ENCODE results near the gene LRRC8C.
"Not testable (repeated sequence)": the region's sequence is repeated elsewhere in the genome, so short reads cannot be mapped to it uniquely, and the experiment has no call there.

Gene LRRC8C

GRCh38 chr1:89704014-89704413 is 71.1 kb downstream of the LRRC8C start:
- no peak for DNase-seq (ENCODE audit: low read depth)

GRCh38 chr1:89704885-89705284 is 72.0 kb downstream of the LRRC8C start:
- not testable (repeated sequence) for DNase-seq (ENCODE audit: low read depth)

- no peak for DNase-seq (ENCODE audit: low read depth)
Measured at GRCh38 chr1:89705901-89706699, 73.2 kb downstream of the LRRC8C start.

GRCh38 chr1:89706700-89707012 is 73.7 kb downstream of the LRRC8C start:
- no peak for DNase-seq (ENCODE audit: low read depth)

GRCh38 chr1:89708751-89709375 is 75.9 kb downstream of the LRRC8C start:
- DNase-seq (ENCODE audit: low read depth) = no peak

- DNase-seq (ENCODE audit: low read depth) = no peak
Measured at GRCh38 chr1:89710498-89711139, 77.7 kb downstream of the LRRC8C start.

GRCh38 chr1:89711140-89711778 is 78.3 kb downstream of the LRRC8C start:
- DNase-seq (ENCODE audit: low read depth) = no peak

GRCh38 chr1:89712420-89712819 is 79.5 kb downstream of the LRRC8C start:
- DNase-seq (ENCODE audit: low read depth) = no peak

- DNase-seq (ENCODE audit: low read depth) = no peak
Measured at GRCh38 chr1:89715677-89716076, 82.8 kb downstream of the LRRC8C start.

GRCh38 chr1:89719502-89720306 is 86.8 kb downstream of the LRRC8C start:
- no peak for DNase-seq (ENCODE audit: low read depth)

- DNase-seq (ENCODE audit: low read depth) = no peak
Measured at GRCh38 chr1:89720839-89721238, 87.9 kb downstream of the LRRC8C start.

- peak; percentile 46 for DNase-seq (ENCODE audit: low read depth)
Measured at GRCh38 chr1:89721351-89721750, 88.4 kb downstream of the LRRC8C start.

- DNase-seq (ENCODE audit: low read depth) = no peak
Measured at GRCh38 chr1:89723144-89723543, 90.2 kb downstream of the LRRC8C start.

GRCh38 chr1:89723863-89724262 is 90.9 kb downstream of the LRRC8C start:
- no peak for DNase-seq (ENCODE audit: low read depth)

GRCh38 chr1:89724369-89725010 is 91.6 kb downstream of the LRRC8C start:
- DNase-seq (ENCODE audit: low read depth) = peak; percentile 53

GRCh38 chr1:89725011-89725370 is 92.1 kb downstream of the LRRC8C start:
- peak; percentile 63 for DNase-seq (ENCODE audit: low read depth)

GRCh38 chr1:89725631-89726030 is 92.7 kb downstream of the LRRC8C start:
- DNase-seq (ENCODE audit: low read depth) = no peak

GRCh38 chr1:89727517-89728312 is 94.8 kb downstream of the LRRC8C start:
- no peak for DNase-seq (ENCODE audit: low read depth)

GRCh38 chr1:89728381-89728780 is 95.5 kb downstream of the LRRC8C start:
- no peak for DNase-seq (ENCODE audit: low read depth)

GRCh38 chr1:89732206-89732605 is 99.3 kb downstream of the LRRC8C start:
- DNase-seq (ENCODE audit: low read depth) = no peak

Data from HS-5 (cell line).